HG03342 (cell line): Measurements from ENCODE around the gene SLC9A8.

ENCODE experiments used
- ATAC-seq: cut with Tn5 transposase; IDR thresholded peaks from one replicate; pipeline ENCODE4 v1.9.1; 2021; ENCODE audit warnings: mild to moderate bottlenecking, moderate library complexity; ENCODE audit not compliant: unreplicated experiment

SLC9A8 gene

GRCh38 chr20:49871391-49871948 lies 58.8 kb downstream of the SLC9A8 start:
- ATAC-seq: no peak

GRCh38 chr20:49872056-49872455 lies 59.4 kb downstream of the SLC9A8 start:
- ATAC-seq: no peak

- no peak for ATAC-seq
Measured at GRCh38 chr20:49874696-49875095, 62.1 kb downstream of the SLC9A8 start.

GRCh38 chr20:49877386-49877921 lies 64.8 kb downstream of the SLC9A8 start:
- no peak for ATAC-seq

- ATAC-seq: no peak
Measured at GRCh38 chr20:49878977-49879376, 66.3 kb downstream of the SLC9A8 start.

- no peak for ATAC-seq
Measured at GRCh38 chr20:49880177-49880576, 67.5 kb downstream of the SLC9A8 start.

GRCh38 chr20:49880724-49881445 lies 68.3 kb downstream of the SLC9A8 start:
- no peak for ATAC-seq

GRCh38 chr20:49882171-49882970 lies 69.7 kb downstream of the SLC9A8 start:
- no peak for ATAC-seq

GRCh38 chr20:49883246-49883802 lies 70.7 kb downstream of the SLC9A8 start:
- ATAC-seq: no peak

GRCh38 chr20:49885558-49886332 lies 73.1 kb downstream of the SLC9A8 start:
- ATAC-seq: no peak

- ATAC-seq: no peak
Measured at GRCh38 chr20:49886571-49887213, 74.1 kb downstream of the SLC9A8 start.

GRCh38 chr20:49887251-49888211 lies 74.9 kb downstream of the SLC9A8 start:
- ATAC-seq: no peak

- no peak for ATAC-seq
Measured at GRCh38 chr20:49888212-49889000, 75.8 kb downstream of the SLC9A8 start.

- no peak for ATAC-seq
Measured at GRCh38 chr20:49889001-49889934, 76.6 kb downstream of the SLC9A8 start.

GRCh38 chr20:49889935-49890333 lies 77.3 kb downstream of the SLC9A8 start:
- ATAC-seq: no peak

GRCh38 chr20:49890471-49891361 lies 78.1 kb downstream of the SLC9A8 start:
- no peak for ATAC-seq
